Ovary (tissue), 9 donors: ENCODE results near the gene GRIK1. TPM values are rescaled to one million over a fixed set of nuclear protein-coding genes. Genes with fewer than 3 reads are reported as not detected.

Source experiments
- DNase-seq, 5 donors: peaks; one replicate each; pipeline ENCODE4 v3.0.0-alpha.2; 2019 to 2020
- H3K27ac ChIP-seq, 2 donors: fragments of 200-600 bp; one replicate each; pipeline versions ENCODE4 v1.5.1 to v1.8.0; 2019 to 2022
- H3K27me3 ChIP-seq: fragments of 200-600 bp; one replicate; pipeline ENCODE4 v1.8.0; 2022
- H3K36me3 ChIP-seq: fragments of 200-600 bp; sonication (generic); one replicate; pipeline ENCODE4 v1.5.1; 2019
- H3K4me1 ChIP-seq: one replicate; pipeline ENCODE4 v1.8.1; 2013; ENCODE audit warnings: mild to moderate bottlenecking, moderate library complexity; ENCODE audit not compliant: insufficient read depth
- H3K4me3 ChIP-seq: fragments of 200-600 bp; sonication (generic); one replicate; pipeline ENCODE4 v1.5.1; 2017
- H3K9me3 ChIP-seq, 2 donors: fragments of 200-600 bp in 1 of 2; sonication (generic) in 1 of 2; one replicate each; pipeline versions ENCODE4 v1.5.1 to v1.8.1; 2013 to 2019; ENCODE audit warnings: mild to moderate bottlenecking in 1 of 2, moderate library complexity in 1 of 2
- CTCF ChIP-seq, 3 donors: fragments of 450-650 bp in 2 of 3; fragments of 200-600 bp in 1 of 3; IDR thresholded peaks; one replicate each; pipeline versions ENCODE4 v1.5.1 to v1.8.0; 2016 to 2022; ENCODE audit warnings: antibody characterized with exemption in 3 of 3, mild to moderate bottlenecking in 1 of 3
- EP300 ChIP-seq: sonication (generic); formaldehyde crosslinking; IDR thresholded peaks from one replicate; pipeline ENCODE4 v1.6.1; 2017; ENCODE audit warnings: antibody characterized with exemption
- POLR2A ChIP-seq: fragments of 450-650 bp; IDR thresholded peaks from one replicate; pipeline ENCODE4 v1.6.1; 2017; ENCODE audit warnings: antibody characterized with exemption, mild to moderate bottlenecking, moderate library complexity
- whole genome bisulfite sequencing, 3 donors: extraction: QIAGEN DNeasy Blood & Tissue Kit in 1 of 3; methylation state at CpG; one replicate each; pipeline versions ENCODE4 v1.1.5 to v1.1.7; 2013 to 2017; 5-methylcytosine and 5-hydroxymethylcytosine counted together
- intact Hi-C, 4 donors: fragments of 100-400 bp; cut with DNase I; formaldehyde crosslinking; loops; one replicate each; pipeline versions ENCODE4 v1.11.0 to v1.15.1; 2022 to 2023
- polyA plus RNA-seq, 2 donors: library from polyadenylated mRNA; stranded (reverse); fragments of 200-250 nt in 1 of 2; fragments of 350-450 nt in 1 of 2; fragmentation: Illumina TruSeq in 1 of 2; extraction: RNeasy Lipid Tissue Mini Kit (QIAGEN cat#74804) in 1 of 2; gene quantifications; one replicate each; pipeline ENCODE4 v1.2.3, GENCODE V29; 2013 to 2014
- total RNA-seq, 7 donors: library from RNA; depleted of rRNA in 2 of 7; stranded (reverse); fragments of >200 nt in 2 of 7; fragmentation: NEBNext Ultra II Directional in 3 of 7; extraction: Animal tissue kit (Norgen Biotek cat#: 25700) in 3 of 7; gene quantifications; one replicate each; pipeline versions ENCODE4 v1.1.0 to v1.2.4, GENCODE V29; 2016 to 2023
- donor health status: DM: no; HTN: no; CAD: no; lungs with moderate emphysema.
- donor health status: DM: no; HTN: no; CAD: no.
- donor health status: Bipolar disorder and iron deficiency.
- donor health status: DM: yes; HTN: yes; CAD: no.
- donor health status: DM: no; HTN: no; CAD: no.
- donor health status: DM: yes; HTN: yes; CAD: no.

GRIK1 gene
- total and polyA plus RNA-seq, 9 donors = 0.15 to 1.3 (median 0.34) TPM; not detected in 4

- no peaks in the 10 kb centered on the region for H3K36me3 ChIP-seq
- H3K4me3 ChIP-seq = no peak overlapping the region
- 94 to 97% (median 97%) methylated on average over 1 of the region's 1 CpG for WGBS, 3 donors
- TF ChIP-seq EP300 (no peak), CTCF (IDR thresholded peaks at IDR 0.05) (no peak), POLR2A (no peak)
- no peak for DNase-seq
- peaks cover 2% of the 10 kb centered on the region for H3K4me1 ChIP-seq
- no peaks in the 10 kb centered on the region for H3K9me3 ChIP-seq
- no peaks in the 10 kb centered on the region for H3K27me3 ChIP-seq
- H3K27ac ChIP-seq = no peak overlapping the region
- intact Hi-C loops = no loop called here
Observed at GRCh38 chr21:29557931-29558725, 381.7 kb downstream of the GRIK1 start.

GRCh38 chr21:29557200-29557599 lies 382.6 kb downstream of the GRIK1 start:
- no peak for DNase-seq
- 3 to 17% (median 9%) methylated on average over 1 of the region's 1 CpG for WGBS, 3 donors
- TF ChIP-seq EP300 = no peak
- TF ChIP-seq POLR2A = no peak
- no peak for TF ChIP-seq CTCF (IDR thresholded peaks at IDR 0.05)
- no peaks in the 10 kb centered on the region for H3K36me3 ChIP-seq
- no peak overlapping the region for H3K4me3 ChIP-seq
- H3K27me3 ChIP-seq = no peaks in the 10 kb centered on the region
- H3K27ac ChIP-seq = no peak overlapping the region
- intact Hi-C loops = no loop called here
- H3K9me3 ChIP-seq = no peaks in the 10 kb centered on the region
- peaks cover 2% of the 10 kb centered on the region for H3K4me1 ChIP-seq

- 9 to 29% (median 9%) methylated on average over 2 of the region's 2 CpGs for WGBS, 3 donors
- intact Hi-C loops = no loop called here
- Histone ChIP-seq H3K4me1 (peaks cover 2% of the 10 kb centered on the region), H3K36me3 (no peaks in the 10 kb centered on the region), H3K27ac (no peak overlapping the region), H3K27me3 (no peaks in the 10 kb centered on the region), H3K4me3 (no peak overlapping the region), H3K9me3 (no peaks in the 10 kb centered on the region)
- no peak for TF ChIP-seq CTCF (IDR thresholded peaks at IDR 0.05)
- TF ChIP-seq POLR2A = no peak
- no peak for TF ChIP-seq EP300
- no peak for DNase-seq
Observed at GRCh38 chr21:29555601-29556000, 384.2 kb downstream of the GRIK1 start.

- H3K4me1 ChIP-seq = no peaks in the 10 kb centered on the region
- H3K27me3 ChIP-seq = no peaks in the 10 kb centered on the region
- no peak overlapping the region for H3K27ac ChIP-seq
- intact Hi-C loops = no loop called here
- no peaks in the 10 kb centered on the region for H3K9me3 ChIP-seq
- no peaks in the 10 kb centered on the region for H3K36me3 ChIP-seq
- WGBS, 3 donors = 87 to 95% (median 93%) methylated on average over 2 of the region's 2 CpGs
- TF ChIP-seq EP300 (no peak), CTCF (IDR thresholded peaks at IDR 0.05) (no peak), POLR2A (no peak)
- DNase-seq = no peak
- H3K4me3 ChIP-seq = no peak overlapping the region
Observed at GRCh38 chr21:29550205-29550604, 389.6 kb downstream of the GRIK1 start.
